Activated CD4-positive, alpha-beta T cell treated with anti-CD3 and anti-CD28 coated beads, Interleukin-10, Interleukin-2, amounts not matched to agents 100 ng/mL and 50 ng/mL, durations not matched to agents 16 hours and 8 hours (primary cell): ENCODE measurements around the gene LDLRAD4.
A peak's percentile ranks its signal among the peaks of the same experiment; 100 is the strongest.
"Not testable (repeated sequence)": the region's sequence is repeated elsewhere in the genome, so short reads cannot be mapped to it uniquely, and the experiment has no call there.

Experiments used
- DNase-seq: peaks from one replicate; pipeline ENCODE4 v3.0.0-alpha.2; 2020

The LDLRAD4 gene

DNA sequence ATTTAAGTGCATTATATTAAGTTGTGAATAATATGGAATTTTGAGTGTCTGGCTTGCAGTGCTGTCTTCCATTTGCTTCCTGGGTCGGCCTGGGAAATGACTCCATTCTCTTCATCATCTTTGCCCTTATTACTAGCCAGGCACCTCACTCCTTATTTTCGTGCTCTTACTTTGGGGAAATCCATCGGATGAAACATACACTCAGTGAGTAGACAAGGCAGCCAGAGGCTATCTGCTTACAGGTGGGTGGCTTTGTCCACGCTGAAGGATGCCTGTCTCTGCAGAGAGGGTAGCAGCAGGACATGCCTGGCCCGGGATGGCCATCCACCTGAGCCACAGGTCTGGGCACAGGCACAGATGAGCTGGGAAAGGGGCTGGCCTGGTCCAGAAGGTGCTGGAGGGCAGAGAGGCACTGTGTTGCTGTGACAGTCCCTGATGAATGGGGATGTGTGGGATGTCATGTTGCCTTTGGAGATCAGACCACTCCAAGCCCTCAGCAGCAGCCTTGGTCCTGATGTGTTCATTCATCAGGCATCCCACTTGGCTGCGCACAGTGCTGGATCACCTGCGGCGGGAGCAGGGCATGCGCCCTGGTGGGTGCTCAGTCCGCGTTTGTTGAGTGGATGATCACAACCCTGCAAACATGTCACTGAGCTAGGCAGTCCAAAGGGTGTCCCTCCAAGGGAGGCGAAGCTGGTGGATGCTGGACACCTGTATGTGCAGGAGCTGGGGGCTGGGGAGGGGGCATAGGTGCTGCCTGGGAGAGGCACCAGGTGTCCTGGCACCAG, 236.0 kb downstream of the LDLRAD4 start:
- DNase-seq, result no peak

DNA sequence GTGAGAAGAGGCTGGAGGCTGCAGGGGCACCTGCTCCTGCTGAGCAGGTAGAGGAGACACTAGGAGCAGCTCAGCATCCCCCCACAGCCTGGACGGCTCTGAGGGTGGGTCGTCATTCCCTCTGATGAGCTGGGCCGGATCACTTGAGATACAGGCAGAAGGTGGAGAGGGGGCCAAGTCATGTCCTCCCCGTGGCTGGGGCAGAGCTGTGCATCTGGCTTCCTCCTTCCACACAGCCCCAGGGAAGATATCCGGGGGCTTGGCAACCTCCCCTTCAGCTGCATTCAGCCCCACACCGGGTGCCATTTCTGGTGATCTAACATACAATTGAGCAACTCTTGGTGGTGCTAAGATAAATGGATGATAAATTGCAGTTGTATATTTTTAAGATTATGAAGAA, 236.9 kb downstream of the LDLRAD4 start:
- DNase-seq, result peak; percentile 16

DNA sequence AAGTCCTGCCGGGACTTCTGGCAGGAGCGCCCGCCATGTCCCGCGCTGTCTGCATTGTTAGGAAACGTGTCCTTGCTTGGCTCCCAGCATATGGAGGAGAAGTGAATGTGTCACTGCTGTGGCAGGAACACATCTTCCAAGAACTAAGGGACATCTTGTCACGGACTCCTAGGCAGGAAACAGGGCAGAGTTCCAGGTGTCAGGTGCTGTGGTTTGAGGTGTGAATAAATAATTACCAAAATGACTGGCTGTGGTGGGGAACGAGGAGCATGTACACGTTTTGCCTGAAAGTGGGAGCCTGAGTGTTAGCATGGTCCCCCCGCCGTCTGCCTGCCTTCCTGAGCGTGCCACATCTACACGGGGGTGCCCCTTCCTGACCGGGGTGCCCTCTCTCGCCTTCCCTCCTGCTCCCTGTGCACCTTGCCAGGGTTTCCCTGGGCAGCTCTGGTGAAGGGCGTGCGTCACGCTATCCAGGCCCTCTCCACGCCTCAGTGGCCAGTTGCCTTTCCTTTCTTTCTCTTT, 237.5 kb downstream of the LDLRAD4 start:
- DNase-seq, result peak; percentile 86

DNA sequence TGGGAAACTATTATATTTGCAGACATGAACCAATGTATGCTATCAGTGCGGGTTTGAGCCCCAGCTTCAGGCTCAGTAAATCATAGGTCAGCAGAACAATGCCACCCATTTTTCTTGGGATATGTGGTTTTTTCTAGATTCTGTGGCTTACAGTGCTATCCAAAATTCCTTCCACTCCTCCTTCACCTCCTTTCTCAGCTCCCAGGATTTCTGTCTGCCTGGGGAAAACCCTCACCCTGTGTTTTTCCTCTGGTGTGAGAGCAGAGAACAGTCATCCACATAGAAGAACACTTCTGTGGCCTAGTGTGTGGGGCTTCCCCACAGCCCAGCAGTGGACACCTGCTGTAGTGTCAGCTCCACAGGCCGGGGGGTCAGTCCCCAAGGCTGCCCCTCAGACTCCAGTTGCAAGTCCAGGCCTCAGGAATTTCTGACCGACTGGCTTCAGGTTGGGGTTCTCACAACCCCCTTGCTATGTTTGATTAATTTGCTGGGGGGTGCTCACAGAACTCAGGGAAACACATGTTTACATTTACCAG, 238.2 kb downstream of the LDLRAD4 start:
- peak; percentile 16 for DNase-seq

DNA sequence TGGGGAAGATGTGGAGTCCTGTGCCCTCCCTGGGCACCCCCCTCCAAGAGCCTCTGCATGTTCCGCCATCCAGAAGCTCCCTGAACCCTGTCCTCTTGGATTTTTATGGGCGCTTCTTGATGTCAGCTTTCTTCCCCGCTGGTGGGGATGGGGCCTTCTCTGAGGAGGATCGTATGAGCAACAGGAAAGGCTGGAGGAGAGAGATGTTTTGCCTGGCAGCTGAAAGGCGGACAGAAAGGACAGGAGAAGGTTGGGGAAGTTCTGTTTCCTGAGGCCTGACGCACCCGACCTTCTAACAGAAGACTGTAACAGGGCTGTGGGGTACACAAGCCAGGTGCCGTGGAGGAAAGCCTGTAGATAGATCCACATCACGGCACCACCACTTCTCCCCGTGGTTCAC, 238.8 kb downstream of the LDLRAD4 start:
- DNase-seq, result no peak

DNA sequence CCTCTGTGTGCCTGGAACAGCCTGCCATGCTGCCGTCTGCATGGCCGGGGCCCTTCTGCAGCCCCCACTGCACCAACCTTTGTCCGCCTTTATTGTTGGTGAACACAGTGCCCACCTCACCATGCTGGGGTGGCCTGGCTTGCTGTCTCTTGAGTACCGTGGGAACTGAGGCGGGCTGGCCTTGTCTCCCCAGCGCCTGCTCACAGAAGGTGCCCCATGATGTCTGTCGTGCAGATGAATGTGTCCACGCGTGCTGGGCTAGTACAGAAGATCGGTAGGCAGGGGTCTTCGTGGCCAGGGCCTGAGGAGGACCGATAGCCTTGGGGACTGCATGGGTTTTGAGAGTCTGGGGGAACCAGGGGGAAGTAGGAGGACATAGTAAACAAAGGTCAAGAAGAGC, 242.4 kb downstream of the LDLRAD4 start:
- no peak for DNase-seq

DNA sequence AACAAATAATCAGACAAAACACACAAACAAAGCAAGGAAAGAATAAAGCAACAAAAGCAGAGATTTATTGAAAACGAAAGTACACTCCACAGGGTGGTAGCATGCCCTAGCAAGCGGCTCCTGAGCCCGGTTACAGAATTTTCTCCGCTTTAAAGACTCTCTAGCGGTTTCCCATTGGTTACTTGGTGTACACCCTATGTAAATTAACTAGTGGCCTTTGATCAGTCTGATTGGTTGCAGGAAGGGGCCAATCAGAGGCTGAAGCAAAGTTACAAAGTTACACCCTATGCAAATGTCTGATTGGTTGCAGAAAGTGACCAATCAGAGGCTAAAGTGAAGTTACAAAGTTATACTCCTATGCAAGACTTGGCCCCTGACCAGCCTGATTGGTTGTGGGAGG, 242.9 kb downstream of the LDLRAD4 start:
- DNase-seq, result no peak

DNA sequence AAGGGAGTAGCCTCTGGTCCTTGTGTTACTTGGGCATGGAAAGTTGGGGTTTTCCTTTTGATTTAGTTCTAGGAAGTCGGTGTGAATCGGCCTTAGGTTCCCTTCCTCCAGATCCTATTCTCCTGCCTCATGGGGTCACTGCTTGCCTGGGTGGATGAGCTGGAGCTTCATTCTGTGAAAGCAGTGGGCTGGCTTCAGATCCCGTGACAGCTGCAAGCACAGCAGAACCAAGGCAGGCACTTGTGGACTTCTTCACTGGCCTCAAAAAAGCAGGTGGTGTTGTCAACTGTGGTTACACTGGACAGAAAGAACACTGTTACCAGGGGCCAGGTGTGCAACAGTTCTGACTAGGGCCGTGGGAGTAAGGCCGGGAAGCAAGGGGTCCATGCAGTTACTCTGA, 243.4 kb downstream of the LDLRAD4 start:
- no peak for DNase-seq

DNA sequence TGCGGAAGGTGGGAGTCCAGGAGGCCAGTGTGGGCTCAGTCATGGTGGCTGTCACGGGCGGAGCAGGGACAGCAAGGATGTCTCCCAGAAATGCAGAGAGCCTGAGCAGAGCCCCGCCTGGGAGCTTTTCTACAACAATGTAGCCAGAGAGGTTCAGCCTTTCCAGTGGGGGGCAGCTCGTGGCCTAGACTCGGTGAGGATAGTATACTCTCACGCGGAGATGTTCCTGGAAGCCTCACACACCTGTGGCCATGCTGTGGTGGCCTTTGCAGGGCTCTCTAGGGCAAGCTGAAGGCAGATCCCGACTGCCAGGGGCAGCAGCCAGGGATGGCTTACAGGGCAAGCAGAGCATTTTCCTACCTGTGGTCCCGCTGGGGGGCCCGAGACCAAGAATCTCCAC, 244.1 kb downstream of the LDLRAD4 start:
- no peak for DNase-seq

DNA sequence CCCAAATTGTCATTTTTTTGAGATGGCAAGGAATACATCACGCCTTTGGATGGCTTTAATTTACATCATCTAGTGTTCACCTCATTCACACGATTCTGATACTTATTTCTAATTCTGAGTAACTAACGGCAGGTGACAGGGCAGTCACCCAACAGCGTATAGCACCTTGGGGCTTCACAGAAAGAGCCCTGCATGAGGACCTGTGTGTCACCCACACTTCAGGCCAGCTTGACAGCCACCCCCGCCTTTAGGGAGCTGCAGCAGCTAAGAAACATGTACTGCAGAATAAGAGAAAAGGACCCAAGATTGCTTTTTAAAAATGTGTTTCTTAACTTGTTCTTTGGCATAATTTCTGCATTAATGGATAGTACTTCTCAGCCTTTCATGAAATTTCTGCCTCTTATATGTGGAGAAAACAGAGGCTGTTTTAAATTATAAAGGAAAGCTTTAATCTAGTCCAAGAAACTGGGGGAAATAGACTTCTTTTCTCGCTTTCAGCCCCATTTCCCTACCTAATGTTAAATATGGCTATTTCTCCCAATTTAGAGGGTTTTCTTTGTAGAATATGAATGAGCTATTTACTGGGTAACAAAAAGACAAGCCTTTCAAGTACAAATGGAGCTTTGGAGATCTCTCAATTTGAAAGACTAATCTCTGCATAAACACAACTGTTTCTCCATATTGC, 245.1 kb downstream of the LDLRAD4 start:
- peak; percentile 29 for DNase-seq

DNA sequence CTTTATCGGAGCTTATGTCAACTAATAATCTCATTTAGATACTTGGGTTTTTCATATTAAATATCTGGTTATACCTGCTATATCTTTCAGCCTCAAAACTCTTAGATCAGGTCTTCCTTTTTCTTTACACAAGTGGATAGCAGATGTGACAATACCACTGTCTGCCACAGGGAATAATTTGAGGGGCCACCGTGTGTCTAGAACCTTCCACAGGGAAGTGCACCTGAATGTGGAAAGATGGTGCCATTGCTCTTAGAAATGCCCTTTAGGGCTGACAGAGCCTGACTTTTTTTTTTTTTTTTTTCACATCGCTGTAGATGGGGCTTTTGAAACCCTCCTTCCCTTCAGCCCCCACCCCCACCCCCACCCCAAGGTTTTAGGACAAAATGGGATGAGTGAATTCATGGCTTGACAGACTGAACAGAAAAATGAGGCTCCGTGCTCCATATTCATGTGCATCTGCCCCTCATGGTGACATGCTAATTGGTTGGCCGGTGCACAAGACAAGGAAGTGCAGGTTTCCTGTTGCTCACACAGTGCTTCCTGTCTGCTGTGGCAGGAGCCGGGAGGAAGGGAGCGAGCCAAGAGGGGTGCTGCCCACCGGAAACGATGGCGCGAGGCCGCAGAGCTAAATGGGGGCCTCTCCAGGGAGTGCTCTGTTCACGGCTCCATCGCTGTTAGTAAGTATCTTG, 246.0 kb downstream of the LDLRAD4 start:
- peak; percentile 91 for DNase-seq

DNA sequence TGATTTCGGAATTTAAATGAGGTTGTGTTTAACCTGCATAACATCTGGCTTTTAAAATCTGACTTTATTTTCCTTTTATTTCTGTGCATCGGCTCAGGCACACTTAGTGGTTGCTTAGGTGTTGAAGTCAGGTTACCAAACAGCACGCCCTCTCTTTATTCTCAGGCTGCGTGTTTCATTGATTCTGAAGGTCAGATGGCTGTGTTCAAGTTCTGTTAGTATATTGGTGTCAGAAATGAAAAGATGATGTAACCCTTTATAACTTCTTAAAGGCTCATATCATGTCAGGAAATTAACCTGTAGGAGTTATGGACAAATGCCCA, 246.5 kb downstream of the LDLRAD4 start:
- DNase-seq, result no peak

DNA sequence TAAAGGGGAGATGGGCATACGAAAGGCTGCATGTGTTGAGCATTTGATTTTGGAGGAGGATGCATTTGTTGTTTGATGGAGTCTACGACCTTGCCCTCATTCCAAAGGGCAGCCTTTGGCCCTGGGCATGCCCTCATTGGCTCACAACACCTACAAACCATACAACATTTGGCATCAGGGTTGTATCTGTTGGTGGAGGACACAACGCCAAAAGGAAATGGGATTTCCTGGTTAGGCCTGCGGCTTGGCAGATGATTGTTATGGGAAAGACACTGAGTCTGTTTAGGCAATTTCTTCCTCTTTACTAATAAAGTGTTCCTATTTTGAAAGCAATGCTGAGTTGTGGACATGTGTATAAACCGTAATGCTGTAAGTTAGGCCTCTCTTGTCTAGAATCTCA, 246.9 kb downstream of the LDLRAD4 start:
- peak; percentile 22 for DNase-seq

DNA sequence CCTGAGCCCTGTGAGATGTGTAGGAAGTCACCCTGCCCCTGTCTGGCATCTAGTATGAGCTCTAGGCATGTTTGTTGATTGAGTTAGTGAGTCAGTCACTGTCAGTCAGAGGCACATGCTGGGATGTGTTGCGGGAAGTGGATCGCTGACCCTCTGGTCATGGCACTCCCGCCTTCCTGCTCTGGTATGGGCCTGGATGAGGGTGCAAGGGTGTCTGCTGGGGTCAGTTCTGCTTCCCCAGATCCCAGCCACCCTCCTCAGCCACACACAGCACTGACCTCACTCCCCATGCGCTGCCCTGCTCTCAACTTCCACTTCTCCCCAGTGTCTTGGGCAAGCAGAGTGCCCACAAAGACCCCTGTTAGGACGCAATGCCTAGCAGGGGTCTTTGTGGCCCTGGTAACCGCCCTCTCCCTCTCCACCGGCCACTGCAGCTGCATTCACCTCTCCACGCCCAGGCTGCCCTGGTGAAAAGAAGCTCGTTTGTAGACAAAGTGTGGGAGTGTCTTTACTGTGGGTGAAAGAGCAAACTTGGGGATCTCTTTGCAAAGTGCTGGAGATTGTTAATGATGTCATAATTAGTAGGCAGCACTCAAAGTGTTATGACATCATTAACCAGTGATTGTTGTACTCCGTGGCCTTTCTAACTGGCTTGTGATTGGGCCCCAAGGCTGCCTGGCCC, 252.1 kb downstream of the LDLRAD4 start:
- no peak for DNase-seq

DNA sequence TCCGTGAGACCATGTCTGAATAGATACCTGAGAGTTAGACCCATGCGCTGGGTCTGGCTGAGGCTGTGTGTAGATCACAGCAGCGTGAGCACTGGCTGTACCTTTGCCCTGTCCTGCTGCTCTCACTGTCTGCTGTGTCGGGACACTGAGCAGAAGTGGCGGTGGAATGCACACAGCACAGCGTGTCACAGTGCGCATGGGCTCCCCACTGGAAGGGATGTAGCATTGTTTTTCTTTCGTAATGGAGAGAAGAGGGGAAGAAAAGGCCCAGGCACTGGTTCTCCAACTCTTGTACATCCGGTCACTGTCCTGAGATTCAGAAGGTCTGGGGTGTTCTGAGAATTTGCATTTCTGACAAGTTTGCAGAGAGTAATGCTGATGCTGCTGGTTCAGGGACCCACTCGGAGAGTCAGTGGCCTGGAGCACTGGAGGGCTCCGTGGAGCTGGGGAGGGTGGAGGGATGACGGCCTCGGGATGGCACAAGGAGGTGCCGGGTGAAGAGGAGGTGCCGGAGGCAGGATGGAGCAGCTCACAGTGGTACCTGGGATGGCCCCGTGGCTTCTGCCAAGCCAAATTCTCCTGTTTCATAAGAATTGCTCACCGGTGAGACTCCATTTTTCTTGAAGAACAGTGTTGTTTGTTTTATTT, 252.8 kb downstream of the LDLRAD4 start:
- DNase-seq, result no peak

DNA sequence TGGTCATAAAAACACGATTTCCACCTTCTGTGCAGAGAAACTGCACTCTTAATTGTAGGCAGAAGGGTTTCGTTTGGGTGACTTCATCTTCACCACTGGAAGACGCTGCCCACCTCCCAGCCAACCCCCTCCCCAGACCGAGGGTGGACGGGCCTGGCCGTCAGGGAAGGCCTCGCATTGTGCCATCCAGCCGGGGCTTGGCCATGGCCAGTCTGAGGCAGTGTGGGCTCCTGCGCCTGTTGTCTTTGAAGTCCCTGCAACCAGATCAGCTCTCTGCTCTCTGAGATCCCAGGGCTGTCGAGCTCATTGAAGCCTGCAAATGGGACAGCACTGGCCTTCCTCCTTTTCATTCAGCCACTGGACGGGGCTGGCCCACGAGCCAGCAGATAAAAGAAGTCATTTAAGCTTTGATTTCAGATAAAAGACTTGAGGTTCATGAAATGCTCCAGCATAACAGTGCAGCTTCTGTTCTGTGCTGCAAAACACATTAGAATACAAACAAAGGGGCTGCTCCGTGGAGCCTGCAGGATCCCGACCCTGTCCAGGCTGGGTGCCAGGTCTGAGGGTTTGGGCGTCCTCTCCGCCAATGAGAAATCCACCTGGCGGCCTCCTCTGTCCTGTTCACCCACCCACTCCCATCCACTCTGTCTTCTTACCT, 253.5 kb downstream of the LDLRAD4 start:
- no peak for DNase-seq

DNA sequence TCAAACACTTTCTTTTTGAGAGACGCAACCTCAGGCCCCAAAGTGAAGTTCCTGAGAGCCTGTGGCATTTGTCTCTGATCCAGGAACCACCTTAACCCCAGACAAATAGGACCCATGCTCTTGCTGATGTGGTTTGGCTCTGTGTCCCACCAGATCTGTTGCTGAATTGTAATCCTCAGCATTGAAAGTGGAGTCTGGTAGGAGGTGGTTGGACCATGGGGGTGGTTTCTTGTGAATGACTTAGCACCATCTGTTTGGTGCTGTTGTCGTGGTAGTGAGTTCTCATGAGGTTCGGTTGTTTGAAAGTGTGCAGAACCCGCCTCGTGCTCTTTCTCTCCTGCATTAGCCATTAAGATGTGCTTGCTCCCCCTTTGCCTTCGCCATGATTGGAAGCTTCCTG, 255.2 kb downstream of the LDLRAD4 start:
- no peak for DNase-seq

DNA sequence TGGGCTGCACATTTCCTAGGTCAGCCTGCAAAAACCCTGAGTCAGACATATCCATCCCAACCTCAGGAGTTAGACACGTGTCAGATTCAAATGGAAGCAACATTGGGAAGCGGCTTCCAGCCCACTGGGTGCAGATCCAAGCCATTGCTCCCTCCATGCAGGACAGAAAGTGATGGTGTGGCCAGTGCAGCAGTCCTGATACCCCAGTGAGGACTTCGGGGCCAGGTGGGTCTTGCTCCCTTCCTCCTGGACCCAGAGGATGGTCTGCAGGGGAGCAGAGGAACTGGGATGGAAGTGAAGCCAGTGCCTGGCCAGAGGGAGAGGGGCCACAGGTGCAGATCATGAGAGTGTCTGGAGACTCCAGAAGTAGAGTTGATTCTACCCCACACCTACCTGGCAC, 255.8 kb downstream of the LDLRAD4 start:
- DNase-seq, result no peak

DNA sequence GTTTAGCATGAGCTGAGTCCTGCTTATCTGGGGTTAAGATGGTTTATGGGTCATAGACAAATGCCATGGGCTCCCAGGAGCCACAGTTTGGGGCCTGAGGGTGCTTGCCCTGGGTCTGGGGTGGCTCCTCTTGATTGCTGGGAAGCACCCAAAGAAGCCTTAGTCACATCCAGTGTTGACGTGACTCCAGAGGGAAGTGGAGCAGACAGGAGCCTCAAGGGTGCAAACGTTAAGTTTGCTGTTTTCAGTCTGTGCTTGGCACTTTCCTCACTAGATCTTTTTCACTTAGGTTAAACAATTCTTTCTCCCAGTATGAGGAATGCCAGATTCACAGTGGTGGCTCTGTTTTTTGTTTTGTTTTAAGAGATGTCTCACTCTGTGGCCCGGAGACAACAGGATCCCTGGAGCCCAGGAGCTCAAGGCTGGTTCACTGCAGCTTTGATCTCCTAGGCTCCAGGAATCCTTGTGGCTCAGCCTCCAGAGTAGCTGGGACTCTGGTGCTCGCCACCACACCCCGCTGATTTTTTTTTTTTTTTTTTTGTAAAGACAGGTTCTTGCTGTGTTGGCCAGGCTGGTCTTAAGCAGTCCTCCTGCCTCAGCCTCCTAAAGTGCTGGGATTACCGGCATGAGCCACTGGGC, 256.5 kb downstream of the LDLRAD4 start:
- no peak for DNase-seq

DNA sequence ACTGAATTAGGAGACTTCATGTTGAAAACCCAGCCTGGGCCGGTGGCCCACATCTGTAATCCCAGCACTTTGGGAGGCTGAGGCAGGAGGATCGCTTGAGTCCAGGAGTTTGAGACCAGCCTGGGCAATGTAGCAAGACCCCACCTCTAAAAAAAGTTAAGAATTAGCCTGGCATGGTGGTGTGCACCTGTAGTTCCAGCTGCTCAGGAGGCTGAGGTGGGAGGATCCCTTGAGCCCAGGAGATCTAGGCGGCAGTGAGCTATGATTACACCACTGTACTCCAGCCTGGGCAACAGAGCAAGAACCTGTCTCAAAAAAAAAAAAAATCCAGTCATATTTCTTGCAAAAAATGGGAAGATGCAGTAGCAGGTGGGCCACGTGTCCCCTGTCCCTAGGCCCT, 257.8 kb downstream of the LDLRAD4 start:
- DNase-seq, result not testable (repeated sequence)

DNA sequence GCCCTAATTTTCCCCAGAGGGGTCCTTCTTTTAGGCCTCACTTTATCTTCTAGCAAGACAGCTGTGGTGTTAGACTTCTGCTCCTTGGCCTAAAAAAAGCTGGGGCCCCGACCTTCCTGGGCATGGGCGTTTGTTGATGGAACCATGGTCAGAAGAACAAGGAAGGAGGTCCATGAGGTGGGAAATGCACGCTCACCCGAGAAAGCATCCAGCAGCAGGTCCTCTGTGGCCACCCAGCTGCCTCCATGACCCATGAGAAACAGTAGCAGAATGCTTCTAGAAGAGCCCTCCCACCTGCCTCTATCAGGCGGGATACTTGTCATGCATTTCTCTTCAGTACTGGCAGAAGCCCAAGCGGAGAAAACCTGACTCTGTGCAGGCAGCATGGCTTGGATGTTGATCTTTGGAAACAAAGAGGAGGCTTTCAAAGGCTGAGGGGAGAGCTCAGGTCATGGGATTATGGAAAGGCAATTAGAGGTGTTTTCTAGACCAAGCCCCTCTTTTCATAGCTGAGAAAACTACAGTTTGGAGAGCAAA, 258.7 kb downstream of the LDLRAD4 start:
- no peak for DNase-seq
